OCI-LY3 (cell line): ENCODE measurements around the gene CCL28.

ENCODE experiments used
- H2AFZ ChIP-seq: fragments of 200-600, 300-600 bp; shearing (Covaris generic); 2 replicates; pipeline ENCODE4 v1.6.0; 2014; ENCODE audit warnings: antibody characterized with exemption, low read depth, low read length
- H3K27ac ChIP-seq: fragments of 200-600, 300-600 bp; sonication (generic); 2 replicates; pipeline ENCODE4 v1.5.1; 2014; ENCODE audit warnings: mild to moderate bottlenecking, low read length, moderate library complexity, mixed read lengths
- H3K27me3 ChIP-seq: fragments of 200-600, 300-600 bp; sonication (generic); 2 replicates; pipeline ENCODE4 v1.6.1; 2014; ENCODE audit warnings: low read depth, low read length, mixed read lengths
- H3K36me3 ChIP-seq: fragments of 200-600, 300-600 bp; sonication (generic); replicated peaks from 2 replicates; pipeline ENCODE3; 2014; ENCODE audit warnings: low read depth, low read length, mixed read lengths
- H3K4me1 ChIP-seq: fragments of 300-600, 200-600 bp; sonication (generic); 2 replicates; pipeline ENCODE4 v1.6.1; 2014; ENCODE audit warnings: low read length, mixed read lengths
- H3K4me2 ChIP-seq: fragments of 200-600, 300-600 bp; sonication (generic); 2 replicates; pipeline ENCODE4 v1.6.1; 2014; ENCODE audit warnings: low read length, mixed read lengths
- H3K4me3 ChIP-seq: fragments of 300-600, 200-600 bp; sonication (generic); 2 replicates; pipeline ENCODE4 v1.5.1; 2014; ENCODE audit warnings: antibody characterized with exemption, mild to moderate bottlenecking, low read length, moderate library complexity
- H3K79me2 ChIP-seq: fragments of 300-600, 200-600 bp; shearing (Covaris generic); 2 replicates; pipeline ENCODE4 v1.6.1; 2014; ENCODE audit warnings: mild to moderate bottlenecking, low read length, mixed read lengths
- H3K9ac ChIP-seq: fragments of 300-600, 200-600 bp; shearing (Covaris generic); 2 replicates; pipeline ENCODE4 v1.6.0; 2014; ENCODE audit warnings: mild to moderate bottlenecking, low read length, moderate library complexity
- H3K9me3 ChIP-seq: fragments of 200-600, 300-600 bp; shearing (Covaris generic); 2 replicates; pipeline ENCODE4 v1.6.1; 2014; ENCODE audit warnings: low read length, mixed read lengths; ENCODE audit not compliant: insufficient read depth
- H4K20me1 ChIP-seq: fragments of 200-600, 300-600 bp; sonication (generic); 2 replicates; pipeline ENCODE4 v1.6.1; 2016; ENCODE audit warnings: low read length, mixed read lengths; ENCODE audit not compliant: insufficient read depth
- EZH2phosphoT487 ChIP-seq: fragments of 200-600 bp; shearing (Covaris generic); IDR thresholded peaks from 2 replicates; pipeline ENCODE4 v1.6.1; 2018; ENCODE audit warnings: antibody characterized with exemption, mixed run types, low read depth
- TF ChIP-seq, protein P1 (sequence below): fragments of 200-600, 300-600 bp; sonication (generic); IDR thresholded peaks from 2 replicates; pipeline ENCODE4 v1.5.1; 2014; ENCODE audit warnings: antibody characterized with exemption, low read length, low read depth

Gene CCL28

DNA sequence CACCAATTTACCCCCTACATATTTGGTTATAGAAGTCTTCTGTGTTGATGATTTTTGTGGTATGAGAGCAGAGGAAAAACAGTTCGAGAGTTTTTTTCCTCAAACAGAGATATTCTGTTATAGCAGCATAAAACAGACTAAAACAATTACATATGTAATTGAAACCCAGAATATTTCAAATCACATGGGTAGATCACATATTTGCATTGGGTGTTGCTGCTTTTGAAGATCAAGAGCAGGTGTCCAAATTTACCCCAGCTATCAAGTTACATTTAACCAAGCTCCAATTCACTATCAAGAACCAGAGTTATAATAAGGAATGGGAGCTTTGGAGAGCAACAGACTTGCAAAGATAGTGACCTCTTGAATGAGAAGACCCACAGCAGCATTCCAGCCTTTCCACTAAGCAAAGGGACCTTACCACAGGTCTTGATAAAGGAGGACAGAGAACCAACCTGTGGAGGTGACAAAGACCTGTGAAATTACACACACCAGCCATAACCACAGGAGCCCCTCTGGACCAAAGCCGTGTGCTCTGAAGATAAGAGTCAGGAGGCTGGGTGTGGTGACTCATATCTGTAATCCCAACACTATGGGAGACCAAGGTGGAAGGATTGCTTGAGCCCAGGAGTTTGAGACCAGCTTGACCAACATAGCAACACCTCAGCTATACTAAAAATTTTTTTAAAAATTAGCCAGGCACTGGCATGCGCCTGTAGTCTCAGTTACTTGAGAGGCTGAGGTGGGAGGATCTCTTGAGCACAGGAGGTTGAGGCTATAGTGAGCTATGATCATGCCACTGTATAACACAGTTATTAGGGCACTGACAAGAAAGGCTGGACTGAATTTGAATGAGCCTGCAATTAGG lies 4.0 kb upstream of the CCL28 start:
- TF ChIP-seq EZH2phosphoT487, result no peak
- TF ChIP-seq, protein P1, sequence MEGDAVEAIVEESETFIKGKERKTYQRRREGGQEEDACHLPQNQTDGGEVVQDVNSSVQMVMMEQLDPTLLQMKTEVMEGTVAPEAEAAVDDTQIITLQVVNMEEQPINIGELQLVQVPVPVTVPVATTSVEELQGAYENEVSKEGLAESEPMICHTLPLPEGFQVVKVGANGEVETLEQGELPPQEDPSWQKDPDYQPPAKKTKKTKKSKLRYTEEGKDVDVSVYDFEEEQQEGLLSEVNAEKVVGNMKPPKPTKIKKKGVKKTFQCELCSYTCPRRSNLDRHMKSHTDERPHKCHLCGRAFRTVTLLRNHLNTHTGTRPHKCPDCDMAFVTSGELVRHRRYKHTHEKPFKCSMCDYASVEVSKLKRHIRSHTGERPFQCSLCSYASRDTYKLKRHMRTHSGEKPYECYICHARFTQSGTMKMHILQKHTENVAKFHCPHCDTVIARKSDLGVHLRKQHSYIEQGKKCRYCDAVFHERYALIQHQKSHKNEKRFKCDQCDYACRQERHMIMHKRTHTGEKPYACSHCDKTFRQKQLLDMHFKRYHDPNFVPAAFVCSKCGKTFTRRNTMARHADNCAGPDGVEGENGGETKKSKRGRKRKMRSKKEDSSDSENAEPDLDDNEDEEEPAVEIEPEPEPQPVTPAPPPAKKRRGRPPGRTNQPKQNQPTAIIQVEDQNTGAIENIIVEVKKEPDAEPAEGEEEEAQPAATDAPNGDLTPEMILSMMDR, result no peak
- H2AFZ ChIP-seq, result no peak overlapping the region
- H3K4me3 ChIP-seq, result no peak overlapping the region
- H3K27ac ChIP-seq, result no peak overlapping the region
- no peaks in the 10 kb centered on the region for H4K20me1 ChIP-seq
- H3K27me3 ChIP-seq, result no peaks in the 10 kb centered on the region
- no peak overlapping the region for H3K9ac ChIP-seq
- no peaks in the 10 kb centered on the region for H3K79me2 ChIP-seq
- H3K4me1 ChIP-seq, result no peaks in the 10 kb centered on the region
- no peaks in the 10 kb centered on the region for H3K36me3 ChIP-seq
- H3K4me2 ChIP-seq, result no peak overlapping the region
- H3K9me3 ChIP-seq, result no peaks in the 10 kb centered on the region

GRCh38 chr5:43413966-43414365 lies 1.8 kb upstream of the CCL28 start:
- no peaks in the 10 kb centered on the region for H3K36me3 ChIP-seq
- H3K27ac ChIP-seq, result no peak overlapping the region
- H3K4me2 ChIP-seq, result no peak overlapping the region
- H3K9me3 ChIP-seq, result no peaks in the 10 kb centered on the region
- no peaks in the 10 kb centered on the region for H3K79me2 ChIP-seq
- no peak for TF ChIP-seq EZH2phosphoT487
- no peaks in the 10 kb centered on the region for H3K27me3 ChIP-seq
- no peaks in the 10 kb centered on the region for H4K20me1 ChIP-seq
- H3K4me3 ChIP-seq, result no peak overlapping the region
- no peak overlapping the region for H2AFZ ChIP-seq
- no peak overlapping the region for H3K9ac ChIP-seq
- H3K4me1 ChIP-seq, result no peaks in the 10 kb centered on the region

DNA sequence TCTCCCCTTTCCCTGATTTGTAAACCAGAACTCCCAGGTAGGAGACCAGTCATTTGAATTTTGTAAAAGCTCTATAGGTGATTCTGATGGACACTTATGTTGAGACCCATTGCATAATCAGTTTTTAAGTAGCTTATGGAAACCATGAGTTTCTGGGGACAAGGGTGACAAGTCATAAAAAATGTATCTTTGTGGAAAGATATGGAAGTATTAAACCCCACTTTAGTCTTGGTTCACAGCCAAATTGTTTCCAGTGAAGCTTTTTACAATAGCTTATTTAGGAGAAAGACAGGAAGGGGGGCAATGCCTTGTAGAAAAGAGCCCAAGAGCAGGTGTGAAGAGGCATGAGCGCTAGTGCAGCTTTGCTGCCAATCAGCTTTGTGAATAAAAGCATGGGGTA lies 453 bp upstream of the CCL28 start:
- TF ChIP-seq, protein P1, result no peak
- no peak for TF ChIP-seq EZH2phosphoT487
- H3K4me2 ChIP-seq, result no peak overlapping the region
- H3K27ac ChIP-seq, result no peak overlapping the region
- no peaks in the 10 kb centered on the region for H3K9me3 ChIP-seq
- no peaks in the 10 kb centered on the region for H3K36me3 ChIP-seq
- H4K20me1 ChIP-seq, result no peaks in the 10 kb centered on the region
- H3K4me1 ChIP-seq, result no peaks in the 10 kb centered on the region
- H2AFZ ChIP-seq, result no peak overlapping the region
- no peaks in the 10 kb centered on the region for H3K79me2 ChIP-seq
- H3K4me3 ChIP-seq, result no peak overlapping the region
- H3K9ac ChIP-seq, result no peak overlapping the region
- H3K27me3 ChIP-seq, result no peaks in the 10 kb centered on the region

DNA sequence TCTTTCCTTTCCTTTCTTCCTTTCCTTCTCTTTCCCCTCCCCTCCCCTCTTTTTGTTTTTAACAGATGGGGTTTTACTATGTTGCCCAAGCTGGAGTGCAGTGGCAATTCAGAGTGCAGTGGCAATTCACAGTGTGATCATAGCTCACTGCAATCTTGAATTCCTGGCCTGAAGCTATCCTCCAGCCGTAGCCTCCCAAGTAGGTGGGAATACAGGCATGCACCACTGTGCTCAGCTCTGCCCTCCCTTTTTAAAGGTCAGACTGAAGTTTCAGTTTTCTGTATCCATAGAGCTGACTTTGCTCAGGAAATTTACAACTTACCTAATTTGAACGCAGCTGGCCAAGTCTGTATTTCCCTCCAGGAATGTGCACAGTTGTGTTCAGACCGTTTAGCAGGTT lies 696 bp downstream of the CCL28 start:
- TF ChIP-seq, protein P1, result no peak
- no peak for TF ChIP-seq EZH2phosphoT487
- Histone ChIP-seq H3K27ac (no peak overlapping the region), H3K9ac (no peak overlapping the region), H3K4me2 (no peak overlapping the region), H3K4me3 (no peak overlapping the region), H3K79me2 (no peaks in the 10 kb centered on the region), H3K36me3 (no peaks in the 10 kb centered on the region), H3K9me3 (no peaks in the 10 kb centered on the region), H2AFZ (no peak overlapping the region), H4K20me1 (no peaks in the 10 kb centered on the region), H3K27me3 (no peaks in the 10 kb centered on the region), H3K4me1 (no peaks in the 10 kb centered on the region)
